ENCODE results near the gene CAPN5.

CAPN5 gene

DNA sequence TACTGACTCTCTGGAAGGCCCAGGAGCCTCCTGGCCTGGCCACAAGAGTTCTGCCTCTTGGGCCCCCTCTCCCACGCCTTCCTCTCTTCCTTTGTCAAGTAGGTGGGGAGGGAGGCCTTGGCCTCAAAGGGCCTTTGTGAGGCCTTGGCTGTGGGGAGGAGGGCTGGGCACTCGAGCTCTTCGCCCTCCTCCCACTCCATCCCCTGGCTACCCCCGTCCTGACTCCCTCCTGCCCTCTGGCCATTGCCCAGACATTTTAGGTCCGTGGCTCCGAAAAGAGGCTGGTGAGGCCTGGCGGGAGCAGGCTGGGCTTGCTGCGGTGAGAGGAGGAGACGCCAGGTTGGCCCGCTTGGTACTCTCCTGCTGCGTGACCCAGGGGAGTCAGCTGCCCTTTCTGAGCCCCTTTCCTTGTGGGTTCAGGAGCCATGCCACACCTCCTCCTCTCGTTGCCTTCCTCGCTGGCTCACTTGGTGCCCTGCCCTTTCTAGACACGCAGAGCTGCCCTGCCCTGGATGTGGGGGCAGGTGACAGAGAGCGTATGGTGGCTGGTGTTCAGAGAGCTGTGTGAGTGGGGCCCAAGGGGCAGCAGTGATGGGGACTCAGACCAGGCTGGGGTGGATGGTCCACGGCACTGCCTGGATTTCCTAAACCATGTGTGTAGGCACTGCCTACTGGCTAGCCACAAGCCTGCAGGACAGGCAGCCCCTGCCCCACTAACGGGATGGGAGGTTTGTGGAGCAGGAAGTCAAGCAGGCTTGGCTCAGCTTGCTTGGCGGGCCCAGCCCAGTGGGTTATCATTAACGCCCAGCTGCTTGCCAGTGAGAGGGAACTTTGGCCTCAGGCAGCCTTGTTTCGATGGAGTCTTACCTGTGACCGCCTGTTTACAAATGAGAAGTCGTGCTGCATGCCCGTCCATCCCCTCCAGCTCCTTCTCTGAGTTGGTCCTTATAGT is 20.0 kb downstream of the CAPN5 start:
- DNase-seq (ENCODE audit: low spot score): no peak
- no peak for TF ChIP-seq CTCF (IDR thresholded peaks at IDR 0.05; ENCODE audit: extremely low read depth, insufficient read depth, missing control alignments)
- in situ Hi-C loops (cut with MboI; ENCODE audit: low pct_unique_long_range_greater_than_20kb, low sequenced_read_pairs, unreplicated experiment): no loop called here

GRCh38 chr11:77087723-77088225 is 21.0 kb downstream of the CAPN5 start:
- no peak for DNase-seq (ENCODE audit: low spot score)
- TF ChIP-seq CTCF (IDR thresholded peaks at IDR 0.05; ENCODE audit: extremely low read depth, insufficient read depth, missing control alignments): no peak
- in situ Hi-C loops (cut with MboI; ENCODE audit: low pct_unique_long_range_greater_than_20kb, low sequenced_read_pairs, unreplicated experiment): no loop called here

DNA sequence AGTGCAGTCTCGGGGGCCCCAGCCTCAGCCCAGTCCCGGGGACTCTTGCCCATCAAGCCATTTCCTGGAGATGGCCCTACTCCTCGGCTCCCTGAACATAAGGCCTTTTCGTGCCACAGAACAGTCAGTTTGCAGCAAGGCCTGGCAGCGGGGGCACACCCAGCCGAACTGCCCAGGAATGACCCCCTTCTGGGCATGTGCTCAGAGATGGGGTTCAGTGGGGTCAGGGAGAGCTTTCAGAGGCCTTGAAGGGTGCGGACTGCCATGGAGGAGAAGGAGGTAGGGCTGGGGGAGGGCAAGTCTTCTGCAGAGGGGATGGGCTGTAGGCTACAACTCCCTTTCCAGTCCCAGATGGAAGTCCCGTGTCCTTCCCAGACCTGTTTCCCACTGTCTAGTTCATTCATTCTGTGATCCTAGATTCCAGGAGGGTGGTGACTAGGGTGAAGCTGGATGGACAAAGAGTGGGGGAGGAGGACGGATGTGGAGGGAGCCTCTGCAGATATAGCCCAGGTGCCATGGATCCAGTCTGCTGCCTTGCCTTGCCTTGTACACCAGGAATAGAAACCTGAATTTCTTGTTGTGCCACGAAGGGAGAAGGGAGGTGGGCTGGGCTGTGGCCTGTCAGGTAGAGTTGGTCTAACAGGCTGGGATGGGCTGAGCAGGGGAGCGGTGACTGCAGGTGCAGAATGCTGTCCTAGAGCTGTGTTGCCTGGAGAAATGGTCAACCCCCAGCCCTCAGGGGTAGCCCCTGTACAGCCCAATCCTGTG is 21.6 kb downstream of the CAPN5 start:
- TF ChIP-seq CTCF (IDR thresholded peaks at IDR 0.05; ENCODE audit: extremely low read depth, insufficient read depth, missing control alignments): no peak

GRCh38 chr11:77089004-77089545 is 22.3 kb downstream of the CAPN5 start:
- TF ChIP-seq CTCF (IDR thresholded peaks at IDR 0.05; ENCODE audit: extremely low read depth, insufficient read depth, missing control alignments): no peak
- in situ Hi-C loops (cut with MboI; ENCODE audit: low pct_unique_long_range_greater_than_20kb, low sequenced_read_pairs, unreplicated experiment): no loop called here
- DNase-seq (ENCODE audit: low spot score): no peak

More for the DNA sequence above, 21.6 kb downstream of the CAPN5 start:
- in situ Hi-C loops (cut with MboI; ENCODE audit: low pct_unique_long_range_greater_than_20kb, low sequenced_read_pairs, unreplicated experiment): no loop called here
- no peak for DNase-seq (ENCODE audit: low spot score)

GRCh38 chr11:77090046-77090372 is 23.2 kb downstream of the CAPN5 start:
- no peak for DNase-seq (ENCODE audit: low spot score)
- TF ChIP-seq CTCF (IDR thresholded peaks at IDR 0.05; ENCODE audit: extremely low read depth, insufficient read depth, missing control alignments): no peak
- in situ Hi-C loops (cut with MboI; ENCODE audit: low pct_unique_long_range_greater_than_20kb, low sequenced_read_pairs, unreplicated experiment): no loop called here

DNA sequence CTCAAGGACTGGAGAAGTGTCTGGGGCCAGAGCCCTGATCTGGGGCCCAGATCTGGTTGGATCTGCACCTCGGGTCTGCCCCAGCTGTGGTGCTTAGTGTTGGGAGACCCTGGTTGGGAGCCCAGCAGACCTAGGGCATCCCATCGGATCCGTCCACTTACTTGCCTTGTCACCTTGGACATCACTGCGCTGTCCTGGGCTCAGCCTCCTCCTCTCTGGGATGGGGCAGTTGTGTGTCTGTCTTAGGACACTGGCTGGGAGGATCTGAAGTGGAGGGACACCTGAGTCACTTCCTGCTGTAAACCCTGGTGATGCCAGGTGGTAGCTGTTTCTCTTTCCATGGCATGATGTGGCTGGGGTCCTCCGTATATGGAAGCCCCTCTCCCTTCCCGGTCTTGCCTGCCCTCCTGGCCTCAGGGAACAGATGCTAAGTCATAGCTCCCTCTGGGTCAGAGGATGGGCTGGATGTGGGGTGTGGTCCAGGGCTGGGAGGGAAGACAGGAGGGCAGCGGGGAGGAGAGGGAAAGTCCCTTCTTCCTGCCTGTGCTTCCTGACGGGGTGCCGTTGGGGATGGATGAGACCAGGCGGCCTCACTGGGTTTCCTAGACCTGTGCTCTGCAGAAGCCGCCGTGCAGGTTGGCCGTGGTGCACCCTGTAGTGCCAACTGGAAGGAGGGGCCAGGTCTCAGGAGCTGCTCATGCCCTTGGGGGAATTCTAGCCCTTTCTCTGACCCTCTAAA is 23.8 kb downstream of the CAPN5 start:
- in situ Hi-C loops (cut with MboI; ENCODE audit: low pct_unique_long_range_greater_than_20kb, low sequenced_read_pairs, unreplicated experiment): no loop called here
- TF ChIP-seq CTCF (IDR thresholded peaks at IDR 0.05; ENCODE audit: extremely low read depth, insufficient read depth, missing control alignments): no peak

More for the DNA sequence above, 23.8 kb downstream of the CAPN5 start:
- no peak for DNase-seq (ENCODE audit: low spot score)
